HepG2 (cell line): ENCODE results near the gene AMZ2. TPM values are rescaled to one million over a fixed set of nuclear protein-coding genes. Genes with fewer than 3 reads are reported as not detected.
A peak's percentile ranks its signal among the peaks of the same experiment; 100 is the strongest.

Source experiments
- AGO2 ChIP-seq: fragments of 200-400 bp; formaldehyde crosslinking; optimal IDR thresholded peaks from 2 replicates; pipeline ENCODE3; 2017; ENCODE audit warnings: mild to moderate bottlenecking, low read depth, low read length, moderate library complexity
- CAMTA2 ChIP-seq: sonication (generic); formaldehyde crosslinking; IDR thresholded peaks from 2 replicates; pipeline ENCODE4 v1.4.0; 2020; ENCODE audit warnings: mild to moderate bottlenecking, missing genetic modification reagents, borderline replicate concordance
- GATA4 ChIP-seq: sonication (generic); IDR thresholded peaks from 2 replicates; pipeline ENCODE4 v1.6.1; 2016; ENCODE audit warnings: antibody characterized with exemption, low read depth, borderline replicate concordance
- HOXA3 ChIP-seq: sonication (generic); formaldehyde crosslinking; IDR thresholded peaks from 2 replicates; pipeline ENCODE4 v1.5.0; 2020; ENCODE audit warnings: missing genetic modification reagents
- NFKBIZ ChIP-seq: IDR thresholded peaks from 2 replicates; pipeline ENCODE4 v1.6.1; 2018; ENCODE audit warnings: missing genetic modification reagents, missing compliant biosample characterization
- PHF8 ChIP-seq: sonication (generic); formaldehyde crosslinking; IDR thresholded peaks from 2 replicates; pipeline ENCODE4 v1.5.0; 2020; ENCODE audit warnings: missing genetic modification reagents
- POLR2AphosphoS2 ChIP-seq: IDR thresholded peaks from 2 replicates; pipeline ENCODE4 v1.6.1; 2011; ENCODE audit warnings: low read depth, low read length, improper control_type of control experiment
- SIX1 ChIP-seq: sonication (generic); formaldehyde crosslinking; IDR thresholded peaks from 2 replicates; pipeline ENCODE4 v1.4.0; 2020; ENCODE audit warnings: missing genetic modification reagents, borderline replicate concordance
- TAF1 ChIP-seq: sonication (generic); formaldehyde crosslinking; IDR thresholded peaks from 2 replicates; pipeline ENCODE4 v1.4.0; 2020; ENCODE audit warnings: missing genetic modification reagents
- ZNF33A ChIP-seq: sonication (generic); formaldehyde crosslinking; IDR thresholded peaks from 2 replicates; pipeline ENCODE4 v1.5.1; 2020; ENCODE audit warnings: missing genetic modification reagents, mild to moderate bottlenecking, moderate library complexity, borderline replicate concordance
- ZNF543 ChIP-seq: sonication (generic); formaldehyde crosslinking; IDR thresholded peaks from 2 replicates; pipeline ENCODE4 v1.4.0; 2020; ENCODE audit warnings: mild to moderate bottlenecking, missing genetic modification reagents
- ZNF792 ChIP-seq: IDR thresholded peaks from 2 replicates; pipeline ENCODE4 v1.6.1; 2016
- ZSCAN25 ChIP-seq: sonication (generic); formaldehyde crosslinking; IDR thresholded peaks from 2 replicates; pipeline ENCODE4 v1.8.0; 2022; ENCODE audit warnings: mild to moderate bottlenecking, missing genetic modification reagents
- ZSCAN29 ChIP-seq: sonication (generic); formaldehyde crosslinking; conservative IDR thresholded peaks from 2 replicates; pipeline ENCODE4 v1.4.0; 2020; ENCODE audit warnings: mild to moderate bottlenecking, missing genetic modification reagents
- polyA plus RNA-seq, 8 experiments: library from polyadenylated mRNA; depleted of rRNA in 3 of 8; stranded (reverse) in 7 of 8; unstranded in 1 of 8; fragments of >200 nt; fragmentation: Illumina TruSeq in 4 of 8; extraction: Trizol in 4 of 8; gene quantifications; 2 replicates each; pipeline versions ENCODE4 v1.2.1 to v1.2.3, GENCODE V29; 2011 to 2016; ENCODE audit warnings: low read depth in 4 of 8, missing spikeins in 1 of 8, mixed read lengths in 1 of 8; ENCODE audit not compliant: insufficient read depth in 1 of 8
- total RNA-seq, 5 experiments: library from RNA; depleted of rRNA; stranded (reverse); fragments of >200 nt; fragmentation: Illumina TruSeq; extraction: Trizol; gene quantifications; 2 replicates each; pipeline ENCODE4 v1.2.3, GENCODE V29; 2016; ENCODE audit warnings: low read depth in 1 of 5
- TF ChIP-seq, protein P1 (sequence below): sonication (generic); formaldehyde crosslinking; IDR thresholded peaks from 2 replicates; pipeline ENCODE4 v1.4.0; 2020; ENCODE audit warnings: missing genetic modification reagents
- TF ChIP-seq, protein P2 (sequence below): sonication (generic); formaldehyde crosslinking; IDR thresholded peaks from 2 replicates; pipeline ENCODE4 v1.5.1; 2020; ENCODE audit warnings: missing genetic modification reagents, mild to moderate bottlenecking, borderline replicate concordance
- TF ChIP-seq, protein P3 (sequence below): sonication (generic); formaldehyde crosslinking; IDR thresholded peaks from 2 replicates; pipeline ENCODE4 v1.8.1; 2023; ENCODE audit warnings: missing genetic modification reagents, mild to moderate bottlenecking, borderline replicate concordance
- TF ChIP-seq, protein P4 (sequence below): sonication (generic); formaldehyde crosslinking; IDR thresholded peaks from 2 replicates; pipeline ENCODE4; 2020; ENCODE audit warnings: missing genetic modification reagents, mild to moderate bottlenecking, borderline replicate concordance
- TF ChIP-seq, protein P5 (sequence below): sonication (generic); formaldehyde crosslinking; IDR thresholded peaks from 2 replicates; pipeline ENCODE4 v1.8.0; 2022; ENCODE audit warnings: missing genetic modification reagents, mild to moderate bottlenecking, inconsistent platforms, borderline replicate concordance

Gene AMZ2
- total and polyA plus RNA-seq, 2 of the 13 experiments (the other 11 are each of a cell fraction or from before 2014, with no cell fraction given) = 86.9 to 90.2 TPM

DNA sequence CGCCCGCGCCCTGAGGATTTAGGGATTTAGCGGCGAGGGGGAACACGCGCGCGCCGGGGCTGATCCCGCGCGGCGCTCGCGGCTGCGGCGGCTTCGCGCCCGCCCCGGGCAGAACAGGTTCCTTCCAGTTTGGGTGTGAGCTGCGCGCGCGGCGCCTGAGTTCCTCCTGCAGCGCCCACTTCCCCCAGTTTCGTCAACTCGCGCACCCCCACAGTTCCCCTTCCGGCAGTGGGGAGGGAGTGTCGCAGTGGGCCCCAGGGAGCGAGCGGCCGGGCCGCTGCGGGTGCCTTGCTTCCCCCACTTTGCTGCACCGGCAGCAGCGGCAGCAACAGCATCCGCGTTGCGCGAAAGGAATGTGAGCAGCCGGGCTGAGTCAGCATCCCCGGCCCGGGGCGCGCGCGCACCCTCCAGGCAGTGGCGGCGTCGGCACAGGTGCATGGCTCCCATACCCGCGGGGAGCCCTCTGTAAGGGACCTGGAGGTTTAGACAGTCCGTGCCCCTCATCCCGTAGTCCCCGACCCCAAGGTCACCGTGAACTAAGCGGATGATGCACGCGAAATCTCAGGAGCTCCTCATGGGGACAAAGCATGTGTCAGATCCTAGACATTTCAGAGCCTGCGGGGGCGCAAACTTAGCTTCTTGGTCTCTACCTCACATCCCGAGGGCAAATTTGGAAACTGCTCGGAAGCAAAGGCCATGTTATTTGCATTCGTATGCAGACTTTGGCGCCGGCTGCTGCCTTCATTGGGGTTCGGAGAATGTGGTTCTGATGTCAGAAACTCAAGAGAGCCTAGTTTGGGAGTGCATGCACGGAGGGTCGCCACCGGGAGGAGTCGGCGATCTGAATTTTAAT lies 44.2 kb downstream of the AMZ2 start (continued):
- TF ChIP-seq, protein P1, sequence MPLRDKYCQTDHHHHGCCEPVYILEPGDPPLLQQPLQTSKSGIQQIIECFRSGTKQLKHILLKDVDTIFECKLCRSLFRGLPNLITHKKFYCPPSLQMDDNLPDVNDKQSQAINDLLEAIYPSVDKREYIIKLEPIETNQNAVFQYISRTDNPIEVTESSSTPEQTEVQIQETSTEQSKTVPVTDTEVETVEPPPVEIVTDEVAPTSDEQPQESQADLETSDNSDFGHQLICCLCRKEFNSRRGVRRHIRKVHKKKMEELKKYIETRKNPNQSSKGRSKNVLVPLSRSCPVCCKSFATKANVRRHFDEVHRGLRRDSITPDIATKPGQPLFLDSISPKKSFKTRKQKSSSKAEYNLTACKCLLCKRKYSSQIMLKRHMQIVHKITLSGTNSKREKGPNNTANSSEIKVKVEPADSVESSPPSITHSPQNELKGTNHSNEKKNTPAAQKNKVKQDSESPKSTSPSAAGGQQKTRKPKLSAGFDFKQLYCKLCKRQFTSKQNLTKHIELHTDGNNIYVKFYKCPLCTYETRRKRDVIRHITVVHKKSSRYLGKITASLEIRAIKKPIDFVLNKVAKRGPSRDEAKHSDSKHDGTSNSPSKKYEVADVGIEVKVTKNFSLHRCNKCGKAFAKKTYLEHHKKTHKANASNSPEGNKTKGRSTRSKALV (CRISPR knock-in tag) = peak; percentile 95
- TF ChIP-seq AGO2 (peak; percentile 78), HOXA3 (CRISPR knock-in tag) (peak; percentile 16; the same call in 1 of the 2 replicates), NFKBIZ (CRISPR knock-in tag) (no peak; the same call in 1 of the 2 replicates), ZSCAN29 (CRISPR knock-in tag) (0 out of 2 replicates have a peak, but pooled peaks have one; percentile 52), CAMTA2 (CRISPR knock-in tag) (no peak), PHF8 (peak; percentile 71), ZNF792 (CRISPR knock-in tag) (peak; percentile 55; the same call in 1 of the 2 replicates), ZNF33A (CRISPR knock-in tag) (no peak), GATA4 (no peak), SIX1 (CRISPR knock-in tag) (peak; percentile 7; the same call in 1 of the 2 replicates), POLR2AphosphoS2 (no peak), ZSCAN25 (peak; percentile 20; the same call in 1 of the 2 replicates), TAF1 (CRISPR knock-in tag) (peak; percentile 86), ZNF543 (peak; percentile 83; the same call in 1 of the 2 replicates)
- TF ChIP-seq, protein P2, sequence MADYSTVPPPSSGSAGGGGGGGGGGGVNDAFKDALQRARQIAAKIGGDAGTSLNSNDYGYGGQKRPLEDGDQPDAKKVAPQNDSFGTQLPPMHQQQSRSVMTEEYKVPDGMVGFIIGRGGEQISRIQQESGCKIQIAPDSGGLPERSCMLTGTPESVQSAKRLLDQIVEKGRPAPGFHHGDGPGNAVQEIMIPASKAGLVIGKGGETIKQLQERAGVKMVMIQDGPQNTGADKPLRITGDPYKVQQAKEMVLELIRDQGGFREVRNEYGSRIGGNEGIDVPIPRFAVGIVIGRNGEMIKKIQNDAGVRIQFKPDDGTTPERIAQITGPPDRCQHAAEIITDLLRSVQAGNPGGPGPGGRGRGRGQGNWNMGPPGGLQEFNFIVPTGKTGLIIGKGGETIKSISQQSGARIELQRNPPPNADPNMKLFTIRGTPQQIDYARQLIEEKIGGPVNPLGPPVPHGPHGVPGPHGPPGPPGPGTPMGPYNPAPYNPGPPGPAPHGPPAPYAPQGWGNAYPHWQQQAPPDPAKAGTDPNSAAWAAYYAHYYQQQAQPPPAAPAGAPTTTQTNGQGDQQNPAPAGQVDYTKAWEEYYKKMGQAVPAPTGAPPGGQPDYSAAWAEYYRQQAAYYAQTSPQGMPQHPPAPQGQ (CRISPR knock-in tag) = no peak
- TF ChIP-seq, protein P3, sequence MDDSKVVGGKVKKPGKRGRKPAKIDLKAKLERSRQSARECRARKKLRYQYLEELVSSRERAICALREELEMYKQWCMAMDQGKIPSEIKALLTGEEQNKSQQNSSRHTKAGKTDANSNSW (CRISPR knock-in tag) = no peak; the same call in 1 of the 2 replicates
- TF ChIP-seq, protein P4, sequence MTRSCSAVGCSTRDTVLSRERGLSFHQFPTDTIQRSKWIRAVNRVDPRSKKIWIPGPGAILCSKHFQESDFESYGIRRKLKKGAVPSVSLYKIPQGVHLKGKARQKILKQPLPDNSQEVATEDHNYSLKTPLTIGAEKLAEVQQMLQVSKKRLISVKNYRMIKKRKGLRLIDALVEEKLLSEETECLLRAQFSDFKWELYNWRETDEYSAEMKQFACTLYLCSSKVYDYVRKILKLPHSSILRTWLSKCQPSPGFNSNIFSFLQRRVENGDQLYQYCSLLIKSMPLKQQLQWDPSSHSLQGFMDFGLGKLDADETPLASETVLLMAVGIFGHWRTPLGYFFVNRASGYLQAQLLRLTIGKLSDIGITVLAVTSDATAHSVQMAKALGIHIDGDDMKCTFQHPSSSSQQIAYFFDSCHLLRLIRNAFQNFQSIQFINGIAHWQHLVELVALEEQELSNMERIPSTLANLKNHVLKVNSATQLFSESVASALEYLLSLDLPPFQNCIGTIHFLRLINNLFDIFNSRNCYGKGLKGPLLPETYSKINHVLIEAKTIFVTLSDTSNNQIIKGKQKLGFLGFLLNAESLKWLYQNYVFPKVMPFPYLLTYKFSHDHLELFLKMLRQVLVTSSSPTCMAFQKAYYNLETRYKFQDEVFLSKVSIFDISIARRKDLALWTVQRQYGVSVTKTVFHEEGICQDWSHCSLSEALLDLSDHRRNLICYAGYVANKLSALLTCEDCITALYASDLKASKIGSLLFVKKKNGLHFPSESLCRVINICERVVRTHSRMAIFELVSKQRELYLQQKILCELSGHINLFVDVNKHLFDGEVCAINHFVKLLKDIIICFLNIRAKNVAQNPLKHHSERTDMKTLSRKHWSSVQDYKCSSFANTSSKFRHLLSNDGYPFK (CRISPR knock-in tag) = 0 out of 2 replicates have a peak, but pooled peaks have one; percentile 61
- TF ChIP-seq, protein P5, sequence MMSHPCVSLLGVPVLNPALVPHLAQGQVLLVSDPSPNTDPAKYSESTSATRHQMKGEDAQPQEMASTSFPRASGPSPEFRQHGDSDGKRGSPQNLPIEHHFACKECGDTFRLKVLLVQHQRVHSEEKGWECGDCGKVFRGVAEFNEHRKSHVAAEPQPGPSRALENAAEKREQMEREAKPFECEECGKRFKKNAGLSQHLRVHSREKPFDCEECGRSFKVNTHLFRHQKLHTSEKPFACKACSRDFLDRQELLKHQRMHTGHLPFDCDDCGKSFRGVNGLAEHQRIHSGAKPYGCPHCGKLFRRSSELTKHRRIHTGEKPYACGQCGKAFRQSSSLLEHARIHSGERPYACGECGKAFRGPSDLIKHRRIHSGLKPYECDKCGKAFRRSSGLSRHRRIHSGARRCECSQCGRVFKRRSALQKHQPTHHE = peak; percentile 21; the same call in 1 of the 2 replicates
